NCI-H748 (cell line): ENCODE data around the gene CDHR5.
"Not testable (repeated sequence)": the region's sequence is repeated elsewhere in the genome, so short reads cannot be mapped to it uniquely, and the experiment has no call there.

Experiments
- DNase-seq: peaks from one replicate; lab custom pipeline; 2025; ENCODE audit not compliant: unreplicated experiment; lab: John Stamatoyannopoulos, UW

The CDHR5 gene, protein sequence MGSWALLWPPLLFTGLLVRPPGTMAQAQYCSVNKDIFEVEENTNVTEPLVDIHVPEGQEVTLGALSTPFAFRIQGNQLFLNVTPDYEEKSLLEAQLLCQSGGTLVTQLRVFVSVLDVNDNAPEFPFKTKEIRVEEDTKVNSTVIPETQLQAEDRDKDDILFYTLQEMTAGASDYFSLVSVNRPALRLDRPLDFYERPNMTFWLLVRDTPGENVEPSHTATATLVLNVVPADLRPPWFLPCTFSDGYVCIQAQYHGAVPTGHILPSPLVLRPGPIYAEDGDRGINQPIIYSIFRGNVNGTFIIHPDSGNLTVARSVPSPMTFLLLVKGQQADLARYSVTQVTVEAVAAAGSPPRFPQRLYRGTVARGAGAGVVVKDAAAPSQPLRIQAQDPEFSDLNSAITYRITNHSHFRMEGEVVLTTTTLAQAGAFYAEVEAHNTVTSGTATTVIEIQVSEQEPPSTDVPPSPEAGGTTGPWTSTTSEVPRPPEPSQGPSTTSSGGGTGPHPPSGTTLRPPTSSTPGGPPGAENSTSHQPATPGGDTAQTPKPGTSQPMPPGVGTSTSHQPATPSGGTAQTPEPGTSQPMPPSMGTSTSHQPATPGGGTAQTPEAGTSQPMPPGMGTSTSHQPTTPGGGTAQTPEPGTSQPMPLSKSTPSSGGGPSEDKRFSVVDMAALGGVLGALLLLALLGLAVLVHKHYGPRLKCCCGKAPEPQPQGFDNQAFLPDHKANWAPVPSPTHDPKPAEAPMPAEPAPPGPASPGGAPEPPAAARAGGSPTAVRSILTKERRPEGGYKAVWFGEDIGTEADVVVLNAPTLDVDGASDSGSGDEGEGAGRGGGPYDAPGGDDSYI

GRCh38 chr11:624705-625635 is at the start of gene CDHR5:
CDHR5 (minus strand) TSS chr11:624955; CDS start chr11:624902, 53 bp downstream.
- no peak for DNase-seq

GRCh38 chr11:674406-674805 is 49.7 kb upstream of the CDHR5 start:
- DNase-seq = no peak

DNA sequence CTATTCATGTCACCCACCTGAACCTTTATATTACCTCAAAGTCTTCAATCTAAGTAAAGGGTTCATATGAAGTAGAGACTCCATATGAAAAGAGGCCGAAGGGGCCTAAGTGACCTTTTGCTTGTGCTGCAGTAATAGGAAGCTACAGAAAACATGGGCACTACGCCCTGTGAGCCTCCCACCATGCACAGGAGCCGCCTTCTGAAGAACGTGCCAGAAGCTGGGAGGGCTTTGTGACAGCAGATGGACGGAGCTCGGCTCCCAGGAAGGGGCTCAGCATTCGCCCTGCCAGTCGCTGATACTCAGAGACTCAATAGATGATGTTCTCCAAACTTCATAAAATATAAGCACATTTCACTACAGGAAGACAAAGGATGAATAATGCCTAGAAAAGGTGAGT is 49.1 kb upstream of the CDHR5 start:
- no peak for DNase-seq

- DNase-seq = no peak
These were observed 41.0 kb upstream of the CDHR5 start for GRCh38 chr11:665704-666281.

GRCh38 chr11:665062-665703 is 40.4 kb upstream of the CDHR5 start:
- no peak for DNase-seq

DNA sequence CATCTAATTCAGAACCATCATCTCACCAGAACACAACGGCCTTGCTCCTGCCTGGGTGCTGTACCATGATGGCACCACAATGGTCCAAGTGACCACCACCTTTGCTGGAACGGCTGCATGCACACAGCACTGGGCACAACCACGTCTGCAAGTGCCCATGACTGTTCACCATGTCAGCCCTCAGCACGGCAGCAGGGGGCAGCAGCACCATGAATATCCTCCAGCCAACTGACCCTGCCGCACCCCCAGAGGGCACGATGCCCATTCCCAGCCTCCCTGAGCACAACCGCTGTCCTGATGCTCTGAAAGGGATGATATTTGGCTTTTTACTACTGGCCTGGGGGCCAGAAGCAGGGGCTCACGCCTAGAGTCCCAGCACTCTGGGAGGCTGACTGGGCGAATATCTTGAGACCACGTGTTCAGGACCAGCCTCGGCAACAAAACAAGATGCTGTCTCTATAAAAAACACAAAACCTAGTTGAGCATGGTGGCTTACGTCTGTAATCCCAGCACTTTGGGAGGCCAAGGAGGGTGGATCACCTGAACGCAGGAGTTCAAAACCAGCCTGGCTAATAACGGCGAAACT is 38.0 kb upstream of the CDHR5 start:
- peak; percentile 44 for DNase-seq

- DNase-seq = no peak
These were observed 36.1 kb upstream of the CDHR5 start for GRCh38 chr11:660681-661444.

GRCh38 chr11:660281-660680 is 35.5 kb upstream of the CDHR5 start:
- DNase-seq = no peak

DNA sequence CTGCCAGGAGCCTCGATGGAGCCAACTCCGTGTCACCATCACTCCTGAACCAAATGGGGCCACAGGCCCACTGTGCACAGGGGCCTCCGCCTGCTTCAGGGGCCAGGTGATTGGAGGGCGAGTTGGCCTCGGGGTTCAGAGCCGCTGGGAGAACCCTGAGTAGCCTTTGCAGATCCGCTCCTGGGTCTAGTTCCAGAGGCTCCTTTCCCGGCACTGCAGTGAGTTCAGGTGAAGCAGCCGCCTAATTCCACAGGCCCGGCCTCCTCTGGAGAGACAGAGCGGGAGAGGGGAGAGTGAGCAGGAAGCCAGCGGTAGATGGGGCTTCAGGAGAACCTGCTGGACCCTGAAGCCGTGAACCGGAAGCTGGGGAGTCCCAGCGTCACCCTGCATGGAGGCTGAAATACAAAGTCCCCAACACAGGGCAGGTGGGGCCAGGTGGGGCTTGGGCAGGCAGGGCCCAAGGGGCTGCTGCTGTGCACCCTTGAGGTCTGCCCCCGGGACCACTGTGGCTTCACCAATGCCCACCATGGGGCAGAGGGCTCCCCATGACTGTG is 34.9 kb upstream of the CDHR5 start:
- DNase-seq = no peak

DNA sequence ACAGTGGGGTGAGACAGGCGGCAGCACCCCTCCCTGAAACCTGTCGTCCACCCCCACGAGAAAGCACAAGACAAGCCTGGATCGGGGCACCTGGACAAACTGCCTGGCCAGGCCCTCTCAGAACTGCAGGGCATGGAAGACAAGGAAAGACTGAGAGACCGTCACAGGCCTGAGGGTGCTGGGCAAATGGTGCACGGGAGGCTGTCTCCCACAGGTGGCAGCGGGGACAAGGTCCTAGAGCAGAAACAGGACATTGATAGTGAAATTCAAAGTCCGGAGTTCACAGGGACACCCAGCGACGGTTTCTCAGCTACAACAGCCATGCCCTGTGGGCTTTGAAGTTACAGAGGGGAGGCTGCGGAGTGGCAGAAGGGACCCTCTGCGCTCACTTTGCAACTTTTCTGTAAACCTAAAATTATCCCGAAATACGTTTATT is 33.0 kb upstream of the CDHR5 start:
- no peak for DNase-seq

GRCh38 chr11:656866-657265 is 32.1 kb upstream of the CDHR5 start:
- no peak for DNase-seq

DNA sequence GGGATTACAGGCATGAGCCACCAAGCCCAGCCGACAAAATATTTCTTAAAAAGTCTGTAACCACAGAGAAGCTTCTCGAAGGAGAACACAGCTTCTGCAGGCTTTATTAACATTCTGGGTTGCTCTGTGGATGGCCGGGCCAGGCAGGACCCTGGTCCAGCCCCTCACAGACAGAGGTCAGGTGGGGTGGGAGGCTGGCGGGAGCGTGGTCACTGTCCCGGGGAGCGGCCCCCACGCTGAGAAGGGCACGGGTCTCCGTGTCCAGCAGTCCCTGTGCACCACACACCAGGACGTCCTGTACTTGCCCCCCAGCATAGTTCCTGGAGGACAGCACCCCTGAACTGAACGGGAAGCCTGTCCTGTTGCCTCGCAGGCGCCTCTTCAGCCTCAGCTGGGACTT is 31.7 kb upstream of the CDHR5 start:
- no peak for DNase-seq

- DNase-seq = no peak
These were observed 30.4 kb upstream of the CDHR5 start for GRCh38 chr11:655036-655726.

DNA sequence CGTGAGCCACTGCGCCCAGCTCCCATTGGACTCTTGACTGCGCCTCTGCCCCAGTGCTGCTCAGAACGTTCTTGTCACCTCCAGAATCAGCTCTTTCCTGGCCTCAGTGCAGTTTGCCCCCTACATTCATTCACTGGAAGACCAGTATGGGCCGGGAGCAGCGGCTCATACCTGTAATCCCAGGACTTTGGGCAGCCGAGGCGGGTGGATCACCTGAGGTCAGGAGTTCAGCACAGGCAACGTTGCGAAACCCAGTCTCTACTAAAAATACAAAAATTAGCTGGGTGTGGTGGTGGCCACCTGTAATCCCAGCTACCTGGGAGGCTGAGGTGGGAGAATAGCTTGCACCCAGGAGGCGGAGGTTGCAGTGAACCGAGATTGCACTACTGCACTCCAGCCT is 29.7 kb upstream of the CDHR5 start:
- DNase-seq = not testable (repeated sequence)

DNA sequence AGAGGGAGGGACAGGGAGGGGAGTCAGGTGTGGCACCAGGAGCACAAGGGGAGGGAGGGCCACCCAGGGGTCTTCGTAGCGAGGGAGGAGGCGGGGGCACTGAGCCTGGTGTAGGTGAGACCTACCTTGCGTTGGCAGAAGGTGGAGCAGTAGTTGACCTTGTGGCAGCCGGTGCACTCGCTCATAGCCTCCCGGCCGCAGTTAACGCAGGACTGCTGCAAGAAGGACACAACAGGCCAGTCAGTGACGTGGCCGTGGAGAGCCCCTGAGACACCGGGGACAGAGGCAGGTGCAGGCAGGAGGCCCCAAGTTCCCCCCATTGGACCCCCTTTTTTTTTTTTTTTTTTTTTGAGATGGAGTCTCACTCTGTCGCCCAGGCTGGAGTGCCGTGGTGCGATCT is 29.1 kb upstream of the CDHR5 start:
- DNase-seq = no peak

DNA sequence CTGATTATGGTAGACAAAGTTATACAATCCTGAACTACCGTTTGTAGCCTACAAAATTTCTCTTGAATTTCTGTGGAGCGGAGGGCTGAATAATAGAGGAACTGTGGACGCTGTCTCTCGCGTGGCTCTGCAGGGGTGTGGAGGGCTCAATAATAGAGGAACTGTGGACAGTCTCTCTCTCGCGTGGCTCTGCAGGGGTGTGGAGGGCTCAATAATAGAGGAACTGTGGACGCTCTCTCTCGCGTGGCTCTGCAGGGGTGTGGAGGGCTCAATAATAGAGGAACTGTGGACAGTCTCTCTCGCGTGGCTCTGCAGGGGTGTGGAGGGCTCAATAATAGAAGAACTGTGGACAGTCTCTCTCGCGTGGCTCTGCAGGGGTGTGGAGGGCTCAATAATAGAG is 28.4 kb upstream of the CDHR5 start:
- DNase-seq = not testable (repeated sequence)

- DNase-seq = no peak
These were observed 25.7 kb upstream of the CDHR5 start for GRCh38 chr11:650482-650881.

GRCh38 chr11:647672-648158 is 23.0 kb upstream of the CDHR5 start:
- DNase-seq = not testable (repeated sequence)
